ENCODE results near the gene SPATA6L. TPM values are rescaled to one million over a fixed set of nuclear protein-coding genes. Genes with fewer than 3 reads are reported as not detected.
A peak's percentile ranks its signal among the peaks of the same experiment; 100 is the strongest.

The SPATA6L gene
- total and polyA plus RNA-seq, 2 of the 13 experiments (the other 11 are each of a cell fraction or from before 2014, with no cell fraction given) = 1.1 to 1.9 TPM

DNA sequence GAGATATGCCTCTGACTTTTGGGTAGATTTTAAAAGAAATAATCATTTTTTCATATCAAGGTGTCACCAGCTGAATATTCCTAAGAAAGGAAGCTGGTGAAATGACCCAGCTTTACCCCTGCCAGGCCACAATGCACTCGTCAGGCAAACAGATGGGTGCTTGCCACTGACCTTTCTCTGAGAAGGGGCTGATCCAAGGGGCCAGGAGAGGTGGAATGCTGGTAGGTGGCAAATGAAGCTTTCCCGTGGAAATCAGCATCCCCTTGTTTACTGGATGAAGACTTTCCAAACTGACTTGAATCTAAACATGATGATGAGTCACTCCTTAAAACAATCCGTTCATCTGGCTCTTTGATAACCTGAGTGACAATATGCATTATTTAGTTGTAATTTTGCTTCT is 48.5 kb downstream of the SPATA6L start (continued):
- no peak for TF ChIP-seq MXI1 (IDR thresholded peaks at IDR 0.05; ENCODE audit: borderline replicate concordance, low read depth, low read length)
- TF ChIP-seq JDP2 (CRISPR knock-in tag; IDR thresholded peaks at IDR 0.05; ENCODE audit: borderline replicate concordance) = no peak
- no peak for TF ChIP-seq NR2F6 (IDR thresholded peaks at IDR 0.05)
- no peak for TF ChIP-seq NR2F6 (CRISPR knock-in tag; IDR thresholded peaks at IDR 0.05)
- no peak for TF ChIP-seq ZSCAN9 (CRISPR knock-in tag; IDR thresholded peaks at IDR 0.05; ENCODE audit: borderline replicate concordance)
- TF ChIP-seq, protein P1, sequence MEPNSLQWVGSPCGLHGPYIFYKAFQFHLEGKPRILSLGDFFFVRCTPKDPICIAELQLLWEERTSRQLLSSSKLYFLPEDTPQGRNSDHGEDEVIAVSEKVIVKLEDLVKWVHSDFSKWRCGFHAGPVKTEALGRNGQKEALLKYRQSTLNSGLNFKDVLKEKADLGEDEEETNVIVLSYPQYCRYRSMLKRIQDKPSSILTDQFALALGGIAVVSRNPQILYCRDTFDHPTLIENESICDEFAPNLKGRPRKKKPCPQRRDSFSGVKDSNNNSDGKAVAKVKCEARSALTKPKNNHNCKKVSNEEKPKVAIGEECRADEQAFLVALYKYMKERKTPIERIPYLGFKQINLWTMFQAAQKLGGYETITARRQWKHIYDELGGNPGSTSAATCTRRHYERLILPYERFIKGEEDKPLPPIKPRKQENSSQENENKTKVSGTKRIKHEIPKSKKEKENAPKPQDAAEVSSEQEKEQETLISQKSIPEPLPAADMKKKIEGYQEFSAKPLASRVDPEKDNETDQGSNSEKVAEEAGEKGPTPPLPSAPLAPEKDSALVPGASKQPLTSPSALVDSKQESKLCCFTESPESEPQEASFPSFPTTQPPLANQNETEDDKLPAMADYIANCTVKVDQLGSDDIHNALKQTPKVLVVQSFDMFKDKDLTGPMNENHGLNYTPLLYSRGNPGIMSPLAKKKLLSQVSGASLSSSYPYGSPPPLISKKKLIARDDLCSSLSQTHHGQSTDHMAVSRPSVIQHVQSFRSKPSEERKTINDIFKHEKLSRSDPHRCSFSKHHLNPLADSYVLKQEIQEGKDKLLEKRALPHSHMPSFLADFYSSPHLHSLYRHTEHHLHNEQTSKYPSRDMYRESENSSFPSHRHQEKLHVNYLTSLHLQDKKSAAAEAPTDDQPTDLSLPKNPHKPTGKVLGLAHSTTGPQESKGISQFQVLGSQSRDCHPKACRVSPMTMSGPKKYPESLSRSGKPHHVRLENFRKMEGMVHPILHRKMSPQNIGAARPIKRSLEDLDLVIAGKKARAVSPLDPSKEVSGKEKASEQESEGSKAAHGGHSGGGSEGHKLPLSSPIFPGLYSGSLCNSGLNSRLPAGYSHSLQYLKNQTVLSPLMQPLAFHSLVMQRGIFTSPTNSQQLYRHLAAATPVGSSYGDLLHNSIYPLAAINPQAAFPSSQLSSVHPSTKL (CRISPR knock-in tag; IDR thresholded peaks at IDR 0.05) = no peak
- no peak for TF ChIP-seq DNMT3B (CRISPR knock-in tag; conservative IDR thresholded peaks at IDR 0.05)
- TF ChIP-seq ZFP37 (CRISPR knock-in tag; IDR thresholded peaks at IDR 0.05; ENCODE audit: borderline replicate concordance) = no peak
- no peak for TF ChIP-seq ZNF773 (CRISPR knock-in tag; IDR thresholded peaks at IDR 0.05; ENCODE audit: borderline replicate concordance)
- no peak for TF ChIP-seq ZMYM3 (CRISPR knock-in tag; IDR thresholded peaks at IDR 0.05)

DNA sequence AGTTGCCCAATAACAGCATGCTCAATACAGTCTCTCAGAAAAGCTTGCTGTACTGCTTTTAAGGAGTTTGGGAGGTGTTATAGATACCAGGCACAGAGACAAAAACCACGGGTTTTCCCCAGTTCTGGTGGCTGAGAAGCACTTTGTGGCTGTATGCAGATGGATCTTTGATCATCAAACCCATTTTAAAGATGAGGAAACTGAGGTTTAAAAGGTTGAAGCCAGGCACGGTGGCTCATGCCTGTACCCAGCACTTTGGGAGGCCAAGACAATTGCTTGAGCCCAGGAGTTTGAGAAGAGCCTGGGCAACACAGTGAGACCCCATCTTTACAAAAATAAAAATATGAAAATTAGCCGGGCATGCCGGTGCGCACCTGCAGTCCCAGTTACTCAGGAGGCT is 50.5 kb downstream of the SPATA6L start:
- whole genome bisulfite sequencing (ENCODE audit: low lambda C conversion rate) = 87% methylated on average over 5 of the region's 5 CpGs
- DNase-seq (ENCODE audit: low spot score) (no peak), FAIRE-seq (no peak), ATAC-seq (no peak)
- no peak overlapping the region for H3K4me3 ChIP-seq (replicated peaks in 1 of 3; ENCODE audit: insufficient read depth in 1 of 3, low read depth in 2 of 3, low read length in 3 of 3)
- ChIA-PET POLR2A (no interaction called here), CTCF (ENCODE audit: low intra/inter-chr PET ratio, low total read pairs) (no interaction called here)
- no peak overlapping the region for H3K4me2 ChIP-seq (ENCODE audit: low read depth, low read length)
- no peaks in the 10 kb centered on the region for H3K27me3 ChIP-seq (ENCODE audit: control insufficient read depth in 1 of 2, insufficient read depth in 2 of 2, low read length in 2 of 2)
- TF ChIP-seq ZNF629 (CRISPR knock-in tag; conservative IDR thresholded peaks at IDR 0.05) (peak; percentile 74), KLF11 (CRISPR knock-in tag; IDR thresholded peaks at IDR 0.05) (no peak)
- intact Hi-C loops (cut with micrococcal nuclease; ENCODE audit: unreplicated experiment) = no loop called here
- no peaks in the 10 kb centered on the region for H4K20me1 ChIP-seq (ENCODE audit: insufficient read depth, low read length)
- H2AFZ ChIP-seq (ENCODE audit: low read length) = no peak overlapping the region
- in situ Hi-C loops (cut with HindIII; ENCODE audit: extremely low pct_ligation_motif_present, low pct_unique_long_range_greater_than_20kb) = no loop called here
- peaks cover 18% of the 10 kb centered on the region for H3K4me1 ChIP-seq (ENCODE audit: insufficient read depth, low read length)
- H3K27ac ChIP-seq (ENCODE audit: extremely low read length, insufficient read depth, low read length) = no peak overlapping the region
- H3K9ac ChIP-seq (ENCODE audit: insufficient read depth, low read depth, low read length) = no peak overlapping the region
- H3K79me2 ChIP-seq (ENCODE audit: insufficient read depth, low read length) = no peaks in the 10 kb centered on the region
- no peaks in the 10 kb centered on the region for H3K36me3 ChIP-seq (replicated peaks in 1 of 2; ENCODE audit: control insufficient read depth in 1 of 2, insufficient read depth in 2 of 2, low read length in 2 of 2)
- no TSS peak for BruUV-seq (replicated peaks)
- H3K9me3 ChIP-seq (ENCODE audit: low read length) = no peaks in the 10 kb centered on the region

Data from HepG2 (cell line).